ENCODE measurements around the gene BET1. TPM values are rescaled to one million over a fixed set of nuclear protein-coding genes. Genes with fewer than 3 reads are reported as not detected.

BET1 gene
- total RNA-seq: 21.9 TPM
- long read RNA-seq, transcript BET1-201 (4 exons, 1,504 nt): major isoform, 14 of 19 reads
- long read RNA-seq, partial matches to known transcripts: 0 of 19 reads
- long read RNA-seq, other reads (novel, unspliced or antisense): 5 of 19 reads

GRCh38 chr7:94004024-94004951, at the start of gene BET1:
TSS of gene BET1 (minus strand) at chr7:94004355. CDS start at chr7:94004216, 139 bp downstream.
- peak; percentile 99 to 100 for ATAC-seq
- intact Hi-C loops (cut with DNase I): no loop called here

GRCh38 chr7:94053532-94053931, 49.4 kb upstream of the BET1 start:
- no peaks in the 10 kb centered on the region for H3K4me1 ChIP-seq
- intact Hi-C loops (cut with DNase I): no loop called here
- DNase-seq (no peak), ATAC-seq (no peak)
- H3K9me3 ChIP-seq: no peaks in the 10 kb centered on the region
- H3K27me3 ChIP-seq (ENCODE audit: low read depth): no peaks in the 10 kb centered on the region
- no peak overlapping the region for H3K27ac ChIP-seq
- no peak overlapping the region for H3K4me3 ChIP-seq
- TF ChIP-seq, protein P1, sequence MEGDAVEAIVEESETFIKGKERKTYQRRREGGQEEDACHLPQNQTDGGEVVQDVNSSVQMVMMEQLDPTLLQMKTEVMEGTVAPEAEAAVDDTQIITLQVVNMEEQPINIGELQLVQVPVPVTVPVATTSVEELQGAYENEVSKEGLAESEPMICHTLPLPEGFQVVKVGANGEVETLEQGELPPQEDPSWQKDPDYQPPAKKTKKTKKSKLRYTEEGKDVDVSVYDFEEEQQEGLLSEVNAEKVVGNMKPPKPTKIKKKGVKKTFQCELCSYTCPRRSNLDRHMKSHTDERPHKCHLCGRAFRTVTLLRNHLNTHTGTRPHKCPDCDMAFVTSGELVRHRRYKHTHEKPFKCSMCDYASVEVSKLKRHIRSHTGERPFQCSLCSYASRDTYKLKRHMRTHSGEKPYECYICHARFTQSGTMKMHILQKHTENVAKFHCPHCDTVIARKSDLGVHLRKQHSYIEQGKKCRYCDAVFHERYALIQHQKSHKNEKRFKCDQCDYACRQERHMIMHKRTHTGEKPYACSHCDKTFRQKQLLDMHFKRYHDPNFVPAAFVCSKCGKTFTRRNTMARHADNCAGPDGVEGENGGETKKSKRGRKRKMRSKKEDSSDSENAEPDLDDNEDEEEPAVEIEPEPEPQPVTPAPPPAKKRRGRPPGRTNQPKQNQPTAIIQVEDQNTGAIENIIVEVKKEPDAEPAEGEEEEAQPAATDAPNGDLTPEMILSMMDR (IDR thresholded peaks at IDR 0.05): no peak
- H3K36me3 ChIP-seq: no peaks in the 10 kb centered on the region

More at GRCh38 chr7:94004024-94004951, at the start of gene BET1:
- H3K27ac ChIP-seq: peak within 1 kb of the TSS; percentile 90
- H3K4me1 ChIP-seq: peaks cover 25% of the 10 kb centered on the region
- H3K27me3 ChIP-seq (ENCODE audit: low read depth): no peaks in the 10 kb centered on the region
- no peaks in the 10 kb centered on the region for H3K36me3 ChIP-seq
- peak; percentile 97 for DNase-seq
- TF ChIP-seq, protein P1 (IDR thresholded peaks at IDR 0.05): no peak
- no peaks in the 10 kb centered on the region for H3K9me3 ChIP-seq
- peak within 1 kb of the TSS; percentile 84 for H3K4me3 ChIP-seq

- ATAC-seq (no peak), DNase-seq (no peak)
- TF ChIP-seq, protein P1 (IDR thresholded peaks at IDR 0.05): no peak
- no peaks in the 10 kb centered on the region for H3K4me1 ChIP-seq
- H3K36me3 ChIP-seq: no peaks in the 10 kb centered on the region
- H3K27me3 ChIP-seq (ENCODE audit: low read depth): no peaks in the 10 kb centered on the region
- no peak overlapping the region for H3K4me3 ChIP-seq
- no peak overlapping the region for H3K27ac ChIP-seq
- H3K9me3 ChIP-seq: no peaks in the 10 kb centered on the region
- intact Hi-C loops (cut with DNase I): no loop called here
These were observed 48.4 kb upstream of the BET1 start for GRCh38 chr7:94052398-94053180.

DNA sequence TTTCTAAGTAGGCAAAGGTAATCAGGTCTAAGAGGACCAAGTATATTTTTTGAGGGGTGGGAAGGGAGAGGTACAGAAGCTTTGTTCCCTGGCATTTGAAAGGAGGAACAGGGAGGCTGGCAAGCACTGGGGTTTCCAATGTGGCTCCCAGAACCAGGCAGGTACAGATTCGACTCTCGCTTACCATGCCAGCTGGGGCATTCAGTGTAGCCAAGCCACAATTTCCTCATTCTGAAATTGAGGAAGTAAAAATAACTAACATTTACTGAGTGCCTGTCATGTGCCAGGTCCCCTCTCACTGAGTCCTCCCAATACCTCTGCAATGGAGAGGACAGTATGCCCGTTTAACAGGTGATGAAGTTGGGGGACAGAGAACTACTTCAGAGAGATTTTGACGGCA, 45.9 kb upstream of the BET1 start:
- intact Hi-C loops (cut with DNase I): no loop called here
- no peak overlapping the region for H3K4me3 ChIP-seq
- DNase-seq: peak; percentile 48
- no peaks in the 10 kb centered on the region for H3K4me1 ChIP-seq
- H3K36me3 ChIP-seq: no peaks in the 10 kb centered on the region
- H3K27ac ChIP-seq: no peak overlapping the region
- TF ChIP-seq, protein P1 (IDR thresholded peaks at IDR 0.05): no peak
- H3K9me3 ChIP-seq: no peaks in the 10 kb centered on the region
- ATAC-seq: peak; percentile 48 to 72
- no peaks in the 10 kb centered on the region for H3K27me3 ChIP-seq (ENCODE audit: low read depth)

GRCh38 chr7:94049615-94050014, 45.5 kb upstream of the BET1 start:
- intact Hi-C loops (cut with DNase I): no loop called here
- Histone ChIP-seq H3K4me1 (no peaks in the 10 kb centered on the region), H3K27me3 (ENCODE audit: low read depth) (no peaks in the 10 kb centered on the region), H3K9me3 (no peaks in the 10 kb centered on the region), H3K4me3 (no peak overlapping the region), H3K27ac (no peak overlapping the region), H3K36me3 (no peaks in the 10 kb centered on the region)
- TF ChIP-seq, protein P1 (IDR thresholded peaks at IDR 0.05): no peak
- ATAC-seq (no peak), DNase-seq (no peak)
